NCI-H1105 treated with DMSO at 0.1 percent for 48 hours (cell line): ENCODE data around the gene NPTX2.

Source experiments
- DNase-seq: peaks from one replicate; lab custom pipeline; 2025; lab: John Stamatoyannopoulos, UW

The NPTX2 gene

DNA sequence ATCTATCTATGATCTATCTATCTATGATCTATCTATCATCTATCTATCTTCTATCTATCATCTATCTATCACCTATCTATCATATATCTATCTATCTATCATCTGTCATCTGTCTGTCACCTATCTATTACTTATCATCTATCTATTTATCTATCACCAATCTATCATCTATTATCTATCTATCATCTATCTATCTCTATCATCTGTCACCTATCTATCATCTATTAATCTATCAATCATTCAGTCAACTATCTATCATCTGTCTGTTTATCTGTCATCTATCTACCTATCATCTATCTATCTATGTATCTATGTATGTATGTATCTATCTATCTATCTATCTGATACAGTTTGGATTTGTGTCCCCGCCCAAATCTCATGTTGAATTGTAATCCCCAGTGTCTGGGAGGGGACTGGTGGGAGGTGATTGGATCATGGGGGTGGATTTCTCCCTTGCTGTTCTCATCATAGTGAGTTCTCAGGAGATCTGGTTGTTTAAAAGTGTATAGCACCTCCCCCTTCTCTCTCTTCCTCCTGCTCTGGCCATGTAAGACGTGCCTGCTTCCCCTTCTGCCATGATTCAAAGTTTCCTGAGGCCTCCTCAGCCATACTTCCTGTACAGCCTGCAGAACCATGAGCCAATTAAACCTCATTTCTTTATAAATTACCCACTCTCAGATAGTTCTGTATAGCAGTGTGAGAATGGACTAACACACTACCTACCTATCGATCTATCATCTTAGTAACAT lies 37.6 kb downstream of the NPTX2 start:
- no peak for DNase-seq

DNA sequence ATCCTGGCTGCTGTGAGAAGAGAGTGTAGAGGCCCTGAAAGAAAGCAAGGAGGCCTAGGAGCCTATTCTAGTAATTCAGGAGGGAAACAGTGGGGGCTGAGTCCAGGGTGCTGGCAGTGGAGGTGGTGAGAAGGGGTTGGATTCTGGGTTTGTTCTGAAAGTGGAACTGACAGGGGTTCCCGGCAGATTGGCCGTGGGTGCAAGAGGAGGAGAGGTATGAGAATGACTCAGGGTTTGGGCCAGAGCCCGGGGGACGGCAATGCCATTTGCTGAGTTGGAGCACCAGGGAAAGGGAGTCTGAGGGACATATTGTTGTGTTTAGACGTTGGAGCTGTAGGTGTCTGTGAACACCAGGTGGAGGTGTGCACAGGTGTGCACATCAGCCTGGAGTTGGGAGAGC lies 38.5 kb downstream of the NPTX2 start:
- DNase-seq: no peak

DNA sequence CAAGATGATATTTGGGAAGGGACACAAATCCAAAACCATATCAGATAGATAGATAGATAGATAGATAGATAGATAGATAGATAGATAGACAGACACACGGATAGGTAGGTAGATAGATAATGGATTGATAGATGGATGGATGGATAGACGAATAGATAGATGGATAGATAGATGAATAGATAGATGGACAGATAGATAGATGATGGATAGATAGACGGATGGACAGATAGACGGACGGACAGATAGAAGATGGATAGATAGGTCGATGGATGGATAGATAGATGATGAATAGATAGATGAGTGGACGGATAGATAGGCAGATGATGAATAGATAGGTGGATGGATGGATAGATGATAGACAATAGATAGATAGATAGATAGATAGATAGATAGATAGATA lies 39.8 kb downstream of the NPTX2 start:
- no peak for DNase-seq

DNA sequence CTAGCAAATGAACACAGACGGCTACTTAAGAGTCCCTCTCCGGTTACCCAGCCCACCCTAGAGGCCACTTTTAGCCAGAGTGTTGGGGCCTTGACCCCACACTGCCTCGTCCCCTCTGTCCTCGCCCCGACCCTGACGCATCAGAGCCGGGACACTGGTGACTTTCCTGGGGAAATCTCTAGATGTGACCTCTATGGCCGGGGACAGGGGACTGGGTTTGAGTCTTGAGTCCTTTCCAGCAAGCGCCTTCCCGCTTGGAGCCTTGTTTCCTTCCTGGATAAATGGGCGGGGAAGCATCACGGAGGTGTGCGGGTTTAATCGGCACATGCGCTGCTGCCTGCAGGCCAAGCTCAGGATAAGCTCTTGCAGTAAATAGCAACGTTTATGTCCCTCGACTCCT lies 40.7 kb downstream of the NPTX2 start:
- no peak for DNase-seq

DNA sequence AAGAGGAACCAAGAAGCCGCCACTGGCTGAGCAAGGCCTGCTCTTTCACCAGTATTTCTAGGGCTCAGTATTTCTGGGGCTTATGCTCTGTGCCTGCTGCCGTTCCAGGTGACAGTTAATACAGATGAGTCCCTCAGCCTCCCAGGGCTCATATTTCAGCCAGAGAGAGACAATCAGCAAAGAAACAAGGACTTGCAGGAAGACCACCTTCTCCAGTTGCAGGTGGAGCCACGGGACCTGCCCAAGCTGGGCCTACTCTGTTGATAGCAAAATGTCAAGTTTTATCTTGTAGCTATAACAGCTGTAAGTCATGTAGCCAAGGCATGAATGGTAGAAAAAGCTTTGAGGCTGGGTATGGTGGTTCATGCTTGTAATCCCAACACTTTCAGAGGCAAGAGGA lies 42.7 kb downstream of the NPTX2 start:
- no peak for DNase-seq

DNA sequence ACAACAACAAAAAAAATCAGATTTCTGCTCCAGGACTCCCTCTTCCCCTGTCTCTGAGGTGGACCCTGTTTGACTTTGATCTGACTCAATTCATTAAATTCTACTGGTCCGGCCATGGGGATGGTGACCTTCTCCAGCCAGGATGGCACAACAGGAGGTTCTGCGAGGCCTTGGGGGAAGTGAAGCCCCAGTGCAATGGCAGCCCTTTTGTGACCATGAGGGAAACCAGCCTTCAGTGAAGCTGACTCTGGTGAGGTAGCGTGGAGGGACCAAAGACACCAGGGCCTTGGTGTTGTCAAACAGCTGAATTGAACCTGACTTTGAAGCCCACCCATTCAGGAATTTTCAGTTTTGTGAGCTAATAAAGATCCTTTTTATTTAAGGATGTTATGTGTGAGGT lies 44.5 kb downstream of the NPTX2 start:
- DNase-seq: no peak

DNA sequence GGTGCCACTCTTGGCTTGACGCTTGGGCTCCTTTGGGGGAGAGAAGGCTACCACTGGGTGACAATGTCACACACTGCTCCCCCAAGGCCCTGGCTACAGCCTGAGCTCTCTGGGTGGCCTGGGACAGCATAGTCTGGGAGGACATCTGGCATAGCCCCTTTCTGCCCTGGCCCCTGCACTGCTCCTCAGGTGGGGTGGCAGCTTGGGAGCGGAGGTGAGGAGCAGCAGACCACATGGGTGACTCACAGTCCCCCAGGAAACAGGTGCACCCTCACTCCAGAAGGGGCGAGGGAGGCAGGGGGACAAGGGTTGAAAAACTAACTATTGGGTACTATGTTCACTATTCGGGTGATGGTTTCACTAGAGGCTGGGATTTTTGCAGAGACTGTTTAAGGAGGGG lies 45.2 kb downstream of the NPTX2 start:
- no peak for DNase-seq

DNA sequence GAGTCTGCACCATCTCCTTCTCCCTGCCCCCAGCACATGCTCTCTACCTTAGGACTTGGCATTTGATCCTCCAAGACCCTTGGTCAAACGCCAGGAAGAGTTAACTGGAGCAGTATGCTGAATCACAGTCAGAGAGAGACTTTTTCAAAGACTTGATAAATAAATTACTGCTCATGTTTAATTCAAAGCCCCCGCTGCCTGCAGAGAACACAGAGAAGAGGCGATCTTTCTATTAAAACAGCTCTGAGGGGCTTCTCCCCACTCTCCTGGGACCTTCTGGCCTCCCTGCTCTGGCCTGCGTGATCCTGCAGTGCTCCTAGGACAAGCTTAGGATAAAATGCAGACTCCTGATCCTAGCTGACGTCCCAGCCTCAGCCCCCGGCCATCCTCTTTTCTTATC lies 47.8 kb downstream of the NPTX2 start:
- no peak for DNase-seq

DNA sequence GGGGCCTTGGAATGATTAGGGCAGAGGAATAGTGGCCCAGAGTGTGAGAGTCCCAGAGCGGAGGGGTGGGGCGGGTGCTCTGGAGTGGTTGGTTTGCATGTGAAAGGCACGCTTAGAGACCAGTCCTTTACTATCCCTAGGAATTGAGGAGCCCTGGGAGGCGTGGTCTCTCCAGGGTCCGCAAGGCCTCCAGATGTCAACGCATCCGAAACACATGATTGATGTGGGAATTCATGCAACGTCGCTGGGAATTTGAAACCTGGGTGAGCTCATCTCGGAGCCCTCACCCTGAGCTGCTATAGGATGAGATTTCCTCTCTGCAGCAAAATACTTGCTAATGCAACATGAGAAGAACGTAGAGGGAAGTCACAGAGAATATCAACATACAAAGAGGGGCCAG lies 51.2 kb downstream of the NPTX2 start:
- DNase-seq: no peak

DNA sequence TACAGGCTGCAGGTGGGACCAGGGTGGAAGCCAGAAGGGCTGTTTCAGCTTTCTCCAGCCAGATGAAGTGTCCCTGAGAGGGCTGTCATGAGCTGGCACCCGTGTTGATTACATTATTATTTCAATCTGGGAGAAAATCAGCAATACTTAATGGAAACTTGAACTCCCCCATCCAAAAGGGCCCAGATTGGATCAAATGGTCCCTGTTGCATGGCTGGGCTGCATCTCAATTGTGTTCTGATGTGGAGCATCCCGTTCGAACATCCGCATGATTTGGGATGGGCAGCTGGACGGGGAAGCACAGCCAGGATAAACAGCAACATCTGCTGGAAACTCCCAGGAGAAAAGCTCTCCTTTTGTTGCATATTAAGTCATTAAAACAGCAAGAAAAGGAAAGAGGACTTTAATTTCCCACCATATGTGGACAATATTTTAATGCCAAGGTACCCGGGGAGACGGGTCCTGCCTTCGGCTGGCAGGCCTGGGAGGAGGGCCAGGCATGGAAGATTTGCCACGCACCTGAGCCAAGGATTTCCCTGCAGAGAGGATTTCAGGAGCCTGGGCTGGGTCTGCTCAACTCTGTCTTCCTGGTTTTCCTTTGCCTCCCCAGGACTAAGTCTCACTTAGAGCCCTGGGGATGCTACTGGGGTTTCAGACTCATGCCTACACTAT lies 52.4 kb downstream of the NPTX2 start:
- DNase-seq: no peak

DNA sequence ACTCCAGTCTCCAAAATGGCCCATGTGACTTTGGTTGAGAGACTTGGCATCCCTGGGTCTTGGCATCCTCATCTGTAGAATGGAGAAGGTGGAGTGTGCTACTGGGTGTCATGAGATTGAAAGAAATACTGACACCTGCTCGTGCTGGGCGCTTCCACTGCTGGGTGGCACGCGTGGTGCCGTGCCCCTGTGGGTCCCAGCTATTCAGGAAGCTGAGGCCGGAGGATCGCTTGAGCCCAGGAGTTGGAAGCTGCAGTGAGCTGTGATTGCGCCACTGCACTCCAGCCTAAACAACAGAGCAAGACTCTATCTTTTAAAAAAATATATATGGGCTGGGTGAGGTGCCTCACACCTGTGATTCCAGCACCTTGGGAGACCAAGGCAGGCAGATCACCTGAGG lies 53.1 kb downstream of the NPTX2 start:
- DNase-seq: no peak

DNA sequence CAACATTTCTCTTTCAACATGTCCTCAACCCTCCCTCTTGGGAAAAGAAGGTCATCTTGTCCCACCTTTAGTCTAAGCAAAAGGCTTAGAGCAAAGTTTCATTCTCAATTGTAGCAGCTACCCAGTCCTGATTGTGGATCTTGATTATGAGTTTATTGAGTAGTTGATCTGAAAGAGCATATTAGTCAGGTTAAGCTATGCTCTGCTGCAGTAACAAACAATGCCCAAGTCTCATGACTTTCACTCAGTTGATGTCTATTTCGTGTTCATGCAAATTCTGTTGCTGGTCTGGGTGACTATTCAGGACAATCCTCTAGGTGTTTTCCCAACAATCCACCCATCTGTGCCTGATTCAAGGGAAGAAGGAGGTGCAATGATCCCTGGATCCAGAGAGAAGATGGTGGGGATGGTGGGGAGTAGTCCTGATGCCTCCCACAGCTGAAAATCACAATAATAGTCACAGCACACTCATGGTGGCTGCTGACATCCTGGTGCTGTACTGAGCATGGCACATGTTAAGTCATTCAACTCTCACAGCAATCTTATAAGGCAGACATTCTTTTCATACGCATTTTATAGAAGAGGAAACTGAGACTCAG lies 54.7 kb downstream of the NPTX2 start:
- DNase-seq: no peak

DNA sequence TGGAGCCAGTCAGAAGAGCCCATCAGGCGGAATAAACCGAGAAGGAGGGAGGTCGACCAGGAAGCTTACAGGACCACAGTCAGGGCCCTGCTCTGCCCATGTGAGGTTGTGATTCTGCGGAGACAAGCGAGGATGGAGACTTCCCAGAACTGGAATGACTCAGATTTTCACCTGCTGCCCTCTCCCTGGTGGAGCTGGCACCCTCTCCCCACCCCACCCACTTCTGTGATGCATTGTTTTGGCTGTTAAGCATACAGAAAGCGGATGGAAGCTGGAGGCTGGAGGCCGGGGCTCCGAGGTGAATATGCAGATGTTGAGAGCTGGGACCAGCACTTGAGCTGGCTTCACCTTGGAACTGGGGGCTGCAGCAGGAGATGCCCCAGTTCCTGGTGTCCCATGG lies 57.4 kb downstream of the NPTX2 start:
- DNase-seq: no peak

DNA sequence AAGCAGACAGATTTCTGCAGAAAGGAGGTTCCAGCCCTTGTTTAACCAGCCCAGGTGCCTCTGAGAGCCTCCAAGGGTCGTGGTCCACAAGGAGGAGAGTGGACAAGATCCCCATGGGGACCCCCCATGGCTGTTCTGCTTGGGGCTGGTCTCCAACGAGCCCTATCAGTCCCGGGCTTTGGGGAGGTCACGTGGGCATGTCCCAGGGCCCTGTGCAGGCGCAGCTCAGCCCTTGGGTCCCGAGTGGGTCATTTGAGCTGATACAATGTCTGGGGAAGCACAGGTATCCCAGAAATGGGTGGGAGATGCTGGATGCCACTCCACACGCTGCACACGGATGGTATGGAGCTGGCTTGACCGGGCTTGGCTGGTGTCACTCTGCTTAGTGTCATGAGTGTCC lies 57.8 kb downstream of the NPTX2 start:
- no peak for DNase-seq

DNA sequence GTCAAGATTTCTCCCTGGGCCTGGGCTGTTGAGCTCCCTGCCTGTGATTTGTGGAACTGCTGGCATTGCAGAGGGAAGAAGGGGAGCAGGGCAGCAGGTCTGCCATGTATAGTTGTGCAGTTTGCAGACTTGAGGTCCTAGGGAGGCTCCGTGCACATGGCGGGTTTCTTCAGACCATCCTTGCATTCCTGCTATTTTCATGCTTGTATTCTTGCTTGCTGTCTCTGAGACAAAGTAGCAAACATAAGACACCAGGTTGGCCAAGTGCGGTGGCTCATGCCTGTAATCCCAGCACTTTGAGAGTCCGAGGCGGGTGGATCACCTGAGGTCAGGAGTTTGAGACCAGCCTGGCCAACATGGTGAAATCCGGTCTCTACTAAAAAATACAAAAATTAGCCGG lies 61.1 kb downstream of the NPTX2 start:
- no peak for DNase-seq
